MCF 10A (cell line): Measurements from ENCODE around the gene NTM. TPM values are rescaled to one million over a fixed set of nuclear protein-coding genes. Genes with fewer than 3 reads are reported as not detected.

Source experiments
- BruUV-seq: library from RNA; stranded (reverse); fragments of 400-500 nt; replicated peaks from 2 replicates; lab custom pipeline; 2021; lab: Mats Ljungman, UMichigan
- CTCF ChIA-PET: fragments of 300-600 bp; sonication (Branson Sonifier 250); formaldehyde crosslinking; extraction: SDS; loops from one replicate; lab custom pipeline; 2021; ENCODE audit warnings: antibody characterized with exemption, inconsistent platforms; lab: Yijun Ruan, JAX
- POLR2A ChIA-PET: fragments of 300-600, 350-650 bp; sonication (Branson Sonifier 250); formaldehyde crosslinking; extraction: SDS; loops from one replicate; lab custom pipeline; 2020; ENCODE audit warnings: antibody characterized with exemption, inconsistent platforms; lab: Yijun Ruan, JAX
- DNase-seq: peaks from one replicate; pipeline ENCODE4 v3.0.0-alpha.2; 2018; ENCODE audit not compliant: unreplicated experiment
- H3K27ac Mint-ChIP-seq: one replicate; pipeline ENCODE4 v1.8.0; 2022; ENCODE audit warnings: mild to moderate bottlenecking, low read depth, mixed read lengths; ENCODE audit not compliant: unreplicated experiment
- H3K27me3 Mint-ChIP-seq: one replicate; pipeline ENCODE4 v1.8.0; 2022; ENCODE audit warnings: mixed read lengths; ENCODE audit not compliant: insufficient read depth, unreplicated experiment
- H3K36me3 Mint-ChIP-seq: one replicate; pipeline ENCODE4 v1.8.0; 2022; ENCODE audit warnings: mild to moderate bottlenecking, moderate library complexity, mixed read lengths; ENCODE audit not compliant: insufficient read depth, unreplicated experiment
- H3K4me1 Mint-ChIP-seq: one replicate; pipeline ENCODE4 v1.8.0; 2022; ENCODE audit warnings: mixed read lengths; ENCODE audit not compliant: insufficient read depth, unreplicated experiment
- H3K4me3 Mint-ChIP-seq: one replicate; pipeline ENCODE4 v1.8.0; 2022; ENCODE audit warnings: mild to moderate bottlenecking, moderate library complexity, mixed read lengths; ENCODE audit not compliant: unreplicated experiment
- H3K9me3 Mint-ChIP-seq: one replicate; pipeline ENCODE4 v1.8.0; 2022; ENCODE audit warnings: mixed read lengths; ENCODE audit not compliant: unreplicated experiment
- intact Hi-C: fragments of 100-400 bp; cut with micrococcal nuclease; formaldehyde crosslinking; loops from 2 replicates; pipeline ENCODE4 v1.14.1; 2022
- total RNA-seq: library from RNA; stranded (reverse); gene quantifications from 2 replicates; pipeline ENCODE4 v1.2.3, GENCODE V29; 2022
- TF ChIP-seq, protein P1 (sequence below): fragments of 200-600 bp; IDR thresholded peaks from one replicate; pipeline ENCODE4 v1.8.0; 2022; ENCODE audit warnings: antibody characterized with exemption, mild to moderate bottlenecking; ENCODE audit not compliant: unreplicated experiment

The NTM gene
- total RNA-seq, 1 experiment from 2014 or later: not detected

DNA sequence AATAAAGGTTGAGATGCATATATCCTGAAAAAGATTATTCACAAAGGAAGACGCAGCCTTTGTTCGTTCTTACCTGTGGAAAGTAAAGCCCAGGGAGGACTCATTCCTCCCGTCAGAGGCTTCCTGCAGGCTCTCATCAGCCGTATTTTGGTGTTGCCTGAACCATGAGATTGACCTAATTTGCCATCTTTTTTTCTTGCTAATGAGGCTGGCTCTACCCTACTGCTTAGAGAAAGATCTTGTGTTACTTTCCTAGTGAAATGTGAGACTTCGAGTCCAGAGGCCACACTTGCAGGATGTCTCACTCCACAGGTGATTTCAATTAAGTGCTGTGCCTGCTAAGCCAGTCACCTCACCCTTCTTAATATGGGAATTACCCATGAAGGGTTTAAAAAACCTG lies 269.9 kb downstream of the NTM start:
- TF ChIP-seq, protein P1, sequence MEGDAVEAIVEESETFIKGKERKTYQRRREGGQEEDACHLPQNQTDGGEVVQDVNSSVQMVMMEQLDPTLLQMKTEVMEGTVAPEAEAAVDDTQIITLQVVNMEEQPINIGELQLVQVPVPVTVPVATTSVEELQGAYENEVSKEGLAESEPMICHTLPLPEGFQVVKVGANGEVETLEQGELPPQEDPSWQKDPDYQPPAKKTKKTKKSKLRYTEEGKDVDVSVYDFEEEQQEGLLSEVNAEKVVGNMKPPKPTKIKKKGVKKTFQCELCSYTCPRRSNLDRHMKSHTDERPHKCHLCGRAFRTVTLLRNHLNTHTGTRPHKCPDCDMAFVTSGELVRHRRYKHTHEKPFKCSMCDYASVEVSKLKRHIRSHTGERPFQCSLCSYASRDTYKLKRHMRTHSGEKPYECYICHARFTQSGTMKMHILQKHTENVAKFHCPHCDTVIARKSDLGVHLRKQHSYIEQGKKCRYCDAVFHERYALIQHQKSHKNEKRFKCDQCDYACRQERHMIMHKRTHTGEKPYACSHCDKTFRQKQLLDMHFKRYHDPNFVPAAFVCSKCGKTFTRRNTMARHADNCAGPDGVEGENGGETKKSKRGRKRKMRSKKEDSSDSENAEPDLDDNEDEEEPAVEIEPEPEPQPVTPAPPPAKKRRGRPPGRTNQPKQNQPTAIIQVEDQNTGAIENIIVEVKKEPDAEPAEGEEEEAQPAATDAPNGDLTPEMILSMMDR: no peak
- BruUV-seq: no TSS peak
- no peaks in the 10 kb centered on the region for H3K36me3 Mint-ChIP-seq
- no peak overlapping the region for H3K27ac Mint-ChIP-seq
- H3K27me3 Mint-ChIP-seq: no peaks in the 10 kb centered on the region
- intact Hi-C loops: no loop called here
- DNase-seq: no peak
- ChIA-PET POLR2A (no interaction called here), CTCF (no interaction called here)
- peaks cover 41% of the 10 kb centered on the region for H3K9me3 Mint-ChIP-seq
- H3K4me3 Mint-ChIP-seq: no peak overlapping the region
- no peaks in the 10 kb centered on the region for H3K4me1 Mint-ChIP-seq

DNA sequence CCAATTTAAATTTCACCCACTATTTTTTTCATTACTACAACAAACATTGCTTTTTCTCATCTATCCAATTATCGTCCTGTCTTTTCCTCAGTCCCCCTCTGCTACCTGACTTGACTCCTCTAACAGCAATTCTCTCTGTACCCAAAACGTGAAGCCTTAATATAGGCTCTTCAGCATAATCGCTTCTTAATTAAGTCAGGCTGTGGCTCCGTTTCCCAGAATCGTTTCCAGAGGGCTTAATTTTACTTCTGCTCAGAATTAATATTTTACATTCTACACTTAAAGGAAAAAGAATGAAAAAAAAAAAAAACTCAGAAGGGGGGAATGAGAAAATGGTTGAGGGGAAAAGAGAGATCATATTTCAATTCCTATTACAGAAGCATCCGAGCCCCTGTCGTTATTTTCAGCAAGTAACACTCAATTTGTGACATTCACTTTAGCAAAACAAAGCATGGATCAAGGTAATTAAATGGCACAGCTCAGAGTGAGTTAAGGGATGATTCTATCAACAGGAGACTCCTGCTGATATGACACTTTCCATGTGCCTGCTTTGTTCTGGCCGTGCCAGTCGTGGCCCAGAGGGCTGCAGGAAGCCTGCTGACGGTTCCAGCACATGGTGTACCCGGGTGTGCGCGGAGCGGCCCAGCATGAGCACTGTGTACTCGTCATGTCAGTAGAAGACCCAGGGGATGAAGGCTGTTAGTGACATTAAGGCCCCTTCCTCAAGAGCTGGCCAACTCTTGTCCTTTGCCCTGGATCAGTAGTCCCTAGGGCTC lies 272.5 kb downstream of the NTM start:
- no peaks in the 10 kb centered on the region for H3K27me3 Mint-ChIP-seq
- H3K27ac Mint-ChIP-seq: no peak overlapping the region
- BruUV-seq: no TSS peak
- H3K9me3 Mint-ChIP-seq: peaks cover 48% of the 10 kb centered on the region
- H3K4me1 Mint-ChIP-seq: no peaks in the 10 kb centered on the region
- TF ChIP-seq, protein P1: no peak
- no peak for DNase-seq
- intact Hi-C loops: no loop called here
- ChIA-PET POLR2A (no interaction called here), CTCF (no interaction called here)
- no peaks in the 10 kb centered on the region for H3K36me3 Mint-ChIP-seq
- no peak overlapping the region for H3K4me3 Mint-ChIP-seq

DNA sequence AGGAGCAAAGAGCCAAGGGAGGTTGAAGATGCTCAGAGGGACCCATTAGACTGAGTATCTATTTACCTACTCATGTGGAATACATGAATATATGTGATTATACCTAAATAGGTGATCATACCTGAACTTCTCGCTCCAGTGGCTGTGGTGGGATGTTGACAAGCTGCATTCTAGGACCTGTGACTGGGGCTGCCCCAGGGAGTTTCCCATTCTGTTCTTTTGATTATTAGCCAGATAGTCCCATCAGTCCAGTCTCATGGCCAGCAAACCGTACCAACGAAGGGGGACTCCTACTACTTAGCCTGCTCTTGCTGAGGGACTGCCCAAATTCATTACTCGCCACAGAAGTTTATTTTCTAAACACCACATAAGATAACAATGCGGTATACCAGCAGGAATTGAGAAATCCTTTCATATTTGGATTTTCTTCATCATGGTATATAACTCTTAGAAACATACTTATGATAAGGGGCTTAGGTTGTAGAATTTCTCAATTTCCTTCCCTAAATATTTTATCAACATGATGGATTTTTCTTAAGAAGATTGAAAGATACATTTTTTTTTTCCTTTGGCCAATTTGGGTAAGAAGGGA lies 273.9 kb downstream of the NTM start:
- no peaks in the 10 kb centered on the region for H3K4me1 Mint-ChIP-seq
- no peak overlapping the region for H3K4me3 Mint-ChIP-seq
- no peaks in the 10 kb centered on the region for H3K27me3 Mint-ChIP-seq
- H3K27ac Mint-ChIP-seq: no peak overlapping the region
- no peaks in the 10 kb centered on the region for H3K36me3 Mint-ChIP-seq
- intact Hi-C loops: no loop called here
- H3K9me3 Mint-ChIP-seq: peaks cover 51% of the 10 kb centered on the region
- BruUV-seq: no TSS peak
- no peak for DNase-seq
- ChIA-PET POLR2A (no interaction called here), CTCF (no interaction called here)
- TF ChIP-seq, protein P1: no peak

DNA sequence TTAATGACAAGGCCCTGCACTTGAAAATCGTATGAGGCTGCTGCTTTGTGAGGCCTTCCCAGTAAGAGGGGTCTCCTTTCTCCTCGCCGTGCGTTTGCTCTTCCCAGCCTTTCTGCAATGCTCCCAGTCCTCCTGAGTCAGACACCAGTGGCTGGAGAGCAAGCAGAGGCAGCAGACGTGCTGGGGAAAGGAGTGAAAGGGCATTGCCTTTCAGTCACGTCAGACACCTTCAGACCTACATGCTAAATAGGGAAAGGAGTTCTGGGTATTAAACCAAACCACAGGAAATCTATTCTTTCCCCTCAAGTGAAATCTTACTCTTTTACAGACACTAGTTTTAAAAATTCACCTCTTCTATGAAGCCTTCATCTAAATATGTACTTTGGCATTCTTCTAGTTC lies 274.8 kb downstream of the NTM start:
- TF ChIP-seq, protein P1: no peak
- ChIA-PET CTCF (no interaction called here), POLR2A (no interaction called here)
- BruUV-seq: no TSS peak
- Mint-ChIP-seq H3K4me3 (no peak overlapping the region), H3K9me3 (peaks cover 51% of the 10 kb centered on the region), H3K4me1 (no peaks in the 10 kb centered on the region), H3K27ac (no peak overlapping the region), H3K27me3 (no peaks in the 10 kb centered on the region), H3K36me3 (no peaks in the 10 kb centered on the region)
- intact Hi-C loops: no loop called here
- no peak for DNase-seq
